Measurements from ENCODE around the gene RXRA. TPM values are rescaled to one million over a fixed set of nuclear protein-coding genes. Genes with fewer than 3 reads are reported as not detected.

Gene RXRA
- total and polyA plus RNA-seq, 2 donors (not counting 3 experiments of a cell fraction or from before 2014, with no cell fraction given), result 15.4 to 37.4 TPM

GRCh38 chr9:134306636-134307600 is 19.3 kb upstream of the RXRA start:
- TF ChIP-seq FOS (IDR thresholded peaks at IDR 0.05; ENCODE audit: borderline replicate concordance, insufficient read depth, low read length), result no peak
- no peak for TF ChIP-seq POLR2A (IDR thresholded peaks at IDR 0.05; ENCODE audit: low read depth, low read length)
- no peak for TF ChIP-seq CTCF (IDR thresholded peaks at IDR 0.05; ENCODE audit: extremely low read depth in 1 of 2, insufficient read depth in 1 of 2, low read depth in 1 of 2, low read length in 2 of 2)
- H3K9me3 ChIP-seq (replicated peaks; ENCODE audit: control insufficient read depth, insufficient read depth, low read length), result no peaks in the 10 kb centered on the region
- DNase-seq (ENCODE audit: low read depth, low spot score) (no peak), FAIRE-seq (no peak)
- H3K9me1 ChIP-seq (replicated peaks; ENCODE audit: control insufficient read depth, extremely low read depth, insufficient read depth, low read length), result no peaks in the 10 kb centered on the region
- no peaks in the 10 kb centered on the region for H3K79me2 ChIP-seq (ENCODE audit: control insufficient read depth, insufficient read depth, low read length)
- POLR2A ChIA-PET, result no interaction called here
- H3K4me3 ChIP-seq (replicated peaks in 1 of 3; ENCODE audit: insufficient read depth in 1 of 3, low read depth in 1 of 3, low read length in 3 of 3), result no peak overlapping the region
- CTCF ChIA-PET, result no interaction called here
- no peak overlapping the region for H3K27ac ChIP-seq (ENCODE audit: insufficient read depth, low read depth, low read length)
- H2AFZ ChIP-seq (ENCODE audit: low read depth, low read length), result no peak overlapping the region
- no peak overlapping the region for H3K9ac ChIP-seq (replicated peaks; ENCODE audit: extremely low read depth, insufficient read depth, low read length)
- H3K36me3 ChIP-seq (ENCODE audit: control insufficient read depth in 2 of 2, extremely low read depth in 1 of 2, insufficient read depth in 2 of 2, low read length in 2 of 2), result no peaks in the 10 kb centered on the region
- dilution Hi-C loops (cut with MboI; ENCODE audit: extremely low pct_ligation_motif_present, low sequenced_read_pairs), result no loop called here
- H3K27me3 ChIP-seq (ENCODE audit: control insufficient read depth in 2 of 2, insufficient read depth in 2 of 2, low read length in 2 of 2), result peaks cover 0 to 8% of the 10 kb centered on the region in 2 experiments
- no peaks in the 10 kb centered on the region for H4K20me1 ChIP-seq (replicated peaks; ENCODE audit: control insufficient read depth, extremely low read depth, insufficient read depth, low read length)
- H3K4me1 ChIP-seq (ENCODE audit: control insufficient read depth, extremely low read depth, insufficient read depth, low read length), result no peaks in the 10 kb centered on the region
- H3K4me2 ChIP-seq (ENCODE audit: insufficient read depth, low read length), result no peak overlapping the region
- no TSS peak for BruUV-seq (replicated peaks)
- intact Hi-C loops (cut with micrococcal nuclease), result no loop called here

Data from endothelial cell of umbilical vein (primary cell).